Right renal cortex interstitium (tissue), 3 donors: ENCODE results near the gene SLC45A3. TPM values are rescaled to one million over a fixed set of nuclear protein-coding genes. Genes with fewer than 3 reads are reported as not detected.

ENCODE experiments used
- DNase-seq, 3 donors: peaks; one replicate each; pipeline ENCODE4 v3.0.0-alpha.2; 2013; ENCODE audit warnings: low read depth in 3 of 3, low spot score in 2 of 3
- polyA plus RNA-seq, 3 donors: library from polyadenylated mRNA; unstranded; fragments of 120-200 nt; gene quantifications; one replicate each; pipeline ENCODE4 v1.2.1, GENCODE V29; 2013; ENCODE audit not compliant: insufficient read length in 3 of 3

The SLC45A3 gene
- polyA plus RNA-seq, 3 donors, result 6.8 to 8.2 (median 6.9) TPM

DNA sequence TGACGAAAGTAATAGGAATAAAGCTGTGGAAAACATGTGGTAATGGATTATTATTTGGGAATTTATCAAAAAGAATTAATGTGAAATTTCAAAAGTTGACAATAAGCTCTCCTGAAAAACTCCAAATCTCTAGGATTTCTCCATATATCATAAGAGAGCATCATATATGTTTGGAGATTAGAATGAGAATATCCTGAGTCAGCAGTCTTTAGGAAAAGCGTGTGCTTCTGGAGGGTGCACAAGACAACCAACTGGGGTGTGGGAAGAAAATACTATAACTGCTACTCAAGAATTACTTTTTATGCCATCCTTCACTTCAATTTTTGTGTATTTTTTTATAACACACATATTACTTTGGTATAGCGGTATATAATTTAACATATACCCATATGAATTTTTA, 68.2 kb downstream of the SLC45A3 start:
- DNase-seq, result no peak

DNA sequence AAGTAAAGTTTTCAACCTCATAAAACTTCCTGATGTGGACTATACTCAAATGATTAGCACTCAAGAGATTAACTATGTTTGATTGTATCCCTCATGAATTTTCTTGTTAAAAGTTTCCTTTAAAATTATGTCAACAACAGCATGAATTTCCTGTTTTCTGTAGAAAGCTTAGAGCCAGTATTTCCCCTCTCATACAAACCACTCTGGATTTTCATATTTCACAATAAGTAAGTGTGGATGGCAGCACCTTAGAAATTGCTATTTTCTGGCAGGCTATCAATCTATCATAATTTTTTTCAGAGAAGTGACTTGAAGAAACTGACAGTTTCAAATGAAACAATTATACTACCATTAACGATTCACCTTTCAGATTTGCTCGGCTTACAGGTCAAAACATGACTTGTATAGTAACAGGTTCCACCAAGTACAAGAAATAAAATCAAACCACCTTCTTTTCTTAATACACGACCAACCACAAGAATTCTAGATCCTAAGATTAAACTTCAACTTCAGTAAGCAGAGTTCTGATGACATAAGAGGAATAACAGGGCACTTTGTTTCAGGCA, 69.3 kb downstream of the SLC45A3 start:
- DNase-seq, result no peak

DNA sequence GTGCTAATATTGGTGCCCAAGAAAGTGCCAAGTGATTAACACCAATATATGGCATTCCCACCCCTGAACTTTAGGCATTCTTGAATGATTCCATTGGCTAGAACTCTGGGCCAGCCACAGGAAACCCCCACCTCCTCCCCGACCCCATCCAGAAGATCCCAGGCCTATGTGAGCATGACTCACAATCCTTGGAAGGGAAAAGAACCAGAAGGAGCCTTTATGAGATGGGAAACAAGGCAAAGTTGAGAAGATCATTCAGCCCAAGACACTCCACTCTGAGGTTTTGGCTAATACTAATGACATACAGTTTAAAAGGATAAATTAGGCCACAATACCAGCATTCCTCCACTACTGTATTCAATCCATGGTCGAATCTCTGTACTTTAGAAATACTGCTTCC, 70.3 kb downstream of the SLC45A3 start:
- DNase-seq, result no peak

Other genes with a start within 250 kb of the SLC45A3 start
- gene BLACAT1, start 224.5 kb downstream of the SLC45A3 start, polyA plus RNA-seq, result 1 to 10 TPM; 2.3 to 2.7 (median 2.6) TPM
- 10 to 100 TPM; 17.4 to 22.1 (median 18.2) TPM for gene CDK18, start 175.8 kb downstream of the SLC45A3 start, polyA plus RNA-seq
- 10 to 100 TPM; 15.9 to 16.4 (median 16.2) TPM for gene ELK4, start 48.5 kb downstream of the SLC45A3 start, polyA plus RNA-seq
- gene NUCKS1, start 69.7 kb upstream of the SLC45A3 start, polyA plus RNA-seq, result 100 to 1,000 TPM; 457 to 475 (median 459) TPM
- gene RAB29, start 95.0 kb upstream of the SLC45A3 start, polyA plus RNA-seq, result 10 to 100 TPM; 26.3 to 40.5 (median 33.8) TPM
- gene SLC41A1, start 132.7 kb upstream of the SLC45A3 start, polyA plus RNA-seq, result 10 to 100 TPM; 27.9 to 34.3 (median 30.6) TPM
- 1 to 10 TPM; 1.1 to 3.3 (median 1.7) TPM for gene PM20D1, start 169.6 kb upstream of the SLC45A3 start, polyA plus RNA-seq